Upper lobe of left lung (tissue), 6 donors: Measurements from ENCODE around the gene SNRPN. TPM values are rescaled to one million over a fixed set of nuclear protein-coding genes. Genes with fewer than 3 reads are reported as not detected.

Source experiments
- ATAC-seq, 2 donors: fragments of 200-7000 bp; cut with Tn5 transposase; one replicate each; pipeline ENCODE4 v1.9.1; 2022; ENCODE audit warnings: mild to moderate bottlenecking in 2 of 2, moderate library complexity in 2 of 2; ENCODE audit not compliant: low FRiP score in 2 of 2
- DNase-seq, 2 donors: peaks; one replicate each; pipeline ENCODE4 v3.0.0-alpha.2; 2019 to 2020
- H3K27ac ChIP-seq, 4 donors: fragments of 200-600 bp; sonication (generic); one replicate each; pipeline ENCODE4 v1.5.1; 2016 to 2019
- H3K27me3 ChIP-seq, 4 donors: fragments of 200-600 bp; sonication (generic); one replicate each; pipeline ENCODE4 v1.5.1; 2017 to 2019
- H3K36me3 ChIP-seq, 4 donors: fragments of 200-600 bp; sonication (generic); one replicate each; pipeline ENCODE4 v1.5.1; 2016 to 2019
- H3K4me1 ChIP-seq, 4 donors: fragments of 200-600 bp; sonication (generic); one replicate each; pipeline ENCODE4 v1.5.1; 2018 to 2019
- H3K4me3 ChIP-seq, 4 donors: fragments of 200-600 bp; sonication (generic); one replicate each; pipeline ENCODE4 v1.5.1; 2017 to 2019; ENCODE audit warnings: mild to moderate bottlenecking in 2 of 4, moderate library complexity in 1 of 4
- H3K9me3 ChIP-seq, 4 donors: fragments of 200-600 bp; sonication (generic); one replicate each; pipeline ENCODE4 v1.5.1; 2018 to 2019
- EP300 ChIP-seq, 4 donors: sonication (generic); formaldehyde crosslinking; IDR thresholded peaks; one replicate each; pipeline ENCODE4 v1.5.1; 2017; ENCODE audit warnings: antibody characterized with exemption in 4 of 4, control low read depth in 2 of 4
- POLR2A ChIP-seq, 4 donors: fragments of 450-650 bp; IDR thresholded peaks; one replicate each; pipeline ENCODE4 v1.5.1; 2016 to 2017; ENCODE audit warnings: antibody characterized with exemption in 4 of 4, mild to moderate bottlenecking in 2 of 4
- POLR2AphosphoS5 ChIP-seq, 2 donors: sonication (generic); formaldehyde crosslinking; IDR thresholded peaks; one replicate each; pipeline ENCODE4 v1.5.1; 2017; ENCODE audit warnings: antibody characterized with exemption in 2 of 2
- WGBS, 2 donors: methylation state at CpG; one replicate each; pipeline ENCODE4 v1.1.5; 2017 to 2018; 5-methylcytosine and 5-hydroxymethylcytosine counted together
- total RNA-seq, 6 donors: library from RNA; depleted of rRNA in 4 of 6; stranded (reverse); fragments of >200 nt in 4 of 6; gene quantifications; one replicate each; pipeline versions ENCODE4 v1.1.0 to v1.2.1, GENCODE V29; 2016 to 2021
- TF ChIP-seq, protein P1 (sequence below), 6 experiments: fragments of 450-650 bp in 4 of 6; fragments of 200-600 bp in 2 of 6; sonication (generic) in 2 of 6; IDR thresholded peaks; one replicate each; pipeline ENCODE4 v1.5.1; 2016 to 2019; ENCODE audit warnings: antibody characterized with exemption in 6 of 6
- donor health status: DM: no; HTN: no; CAD: no; lungs with moderate emphysema.
- donor health status: DM: no; HTN: yes; CAD: no; lungs with severe emphysema.

Gene SNRPN
- total RNA-seq, 6 donors from 2014 or later: 72.4 to 133 (median 92.4) TPM

DNA sequence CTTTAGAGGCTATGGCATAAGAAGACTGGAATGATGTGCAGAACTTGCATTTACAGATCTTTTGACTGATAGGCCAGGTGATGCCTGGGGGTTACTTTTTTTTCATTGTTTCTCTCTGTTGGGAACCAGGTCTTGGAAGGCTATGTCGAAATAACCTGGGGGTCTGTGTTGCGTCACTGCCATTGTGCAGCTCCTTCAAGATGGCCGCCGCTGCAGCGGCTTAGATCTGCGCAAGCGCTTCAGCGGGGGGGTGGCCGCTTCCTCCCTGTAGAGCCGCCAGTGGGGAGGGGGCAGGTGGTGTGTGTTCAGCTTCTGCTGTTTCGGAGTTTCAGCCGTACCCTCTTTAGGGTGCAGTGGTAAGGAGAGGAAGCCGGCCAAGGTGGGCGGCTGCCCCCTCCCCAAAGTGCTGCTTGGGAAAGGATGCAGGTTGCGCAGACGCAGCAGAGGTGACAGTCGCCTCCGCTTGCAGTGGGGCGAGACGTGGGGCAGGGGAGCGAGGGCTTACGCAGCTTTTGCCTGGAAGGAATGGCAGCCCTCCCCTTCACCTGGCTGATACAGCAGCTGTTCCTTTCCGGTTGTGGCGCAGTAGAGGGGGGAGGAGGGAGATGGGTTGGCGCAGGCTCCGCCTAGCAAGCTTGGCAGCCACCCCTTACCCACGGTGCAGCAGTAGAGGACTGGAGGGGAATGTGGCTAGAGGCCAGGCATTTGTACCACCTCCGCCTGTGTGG is 1.5 kb downstream of the SNRPN start:
- H3K4me1 ChIP-seq: peaks cover 0 to 2% (median 0%) of the 10 kb centered on the region in 4 donors
- no peaks in the 10 kb centered on the region for H3K36me3 ChIP-seq
- peak overlapping the region; percentile 87 to 94 (median 90) for H3K27ac ChIP-seq
- peaks cover 0 to 12% (median 2%) of the 10 kb centered on the region in 4 donors for H3K9me3 ChIP-seq
- WGBS, 2 donors: 30 to 47% methylated on average over 14 to 25 of the region's 28 CpGs
- no peaks in the 10 kb centered on the region for H3K27me3 ChIP-seq
- DNase-seq (peak; percentile 80 to 89), ATAC-seq (peak; percentile 87 to 88)
- peak; percentile 45 to 55 for TF ChIP-seq POLR2AphosphoS5 (IDR thresholded peaks at IDR 0.05)
- peak in 2 of 4 donors; percentile 16 to 48 for TF ChIP-seq POLR2A (IDR thresholded peaks at IDR 0.05)
- TF ChIP-seq EP300 (IDR thresholded peaks at IDR 0.05): no peak
- TF ChIP-seq, protein P1, sequence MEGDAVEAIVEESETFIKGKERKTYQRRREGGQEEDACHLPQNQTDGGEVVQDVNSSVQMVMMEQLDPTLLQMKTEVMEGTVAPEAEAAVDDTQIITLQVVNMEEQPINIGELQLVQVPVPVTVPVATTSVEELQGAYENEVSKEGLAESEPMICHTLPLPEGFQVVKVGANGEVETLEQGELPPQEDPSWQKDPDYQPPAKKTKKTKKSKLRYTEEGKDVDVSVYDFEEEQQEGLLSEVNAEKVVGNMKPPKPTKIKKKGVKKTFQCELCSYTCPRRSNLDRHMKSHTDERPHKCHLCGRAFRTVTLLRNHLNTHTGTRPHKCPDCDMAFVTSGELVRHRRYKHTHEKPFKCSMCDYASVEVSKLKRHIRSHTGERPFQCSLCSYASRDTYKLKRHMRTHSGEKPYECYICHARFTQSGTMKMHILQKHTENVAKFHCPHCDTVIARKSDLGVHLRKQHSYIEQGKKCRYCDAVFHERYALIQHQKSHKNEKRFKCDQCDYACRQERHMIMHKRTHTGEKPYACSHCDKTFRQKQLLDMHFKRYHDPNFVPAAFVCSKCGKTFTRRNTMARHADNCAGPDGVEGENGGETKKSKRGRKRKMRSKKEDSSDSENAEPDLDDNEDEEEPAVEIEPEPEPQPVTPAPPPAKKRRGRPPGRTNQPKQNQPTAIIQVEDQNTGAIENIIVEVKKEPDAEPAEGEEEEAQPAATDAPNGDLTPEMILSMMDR (IDR thresholded peaks at IDR 0.05): no peak
- H3K4me3 ChIP-seq: peak overlapping the region; percentile 60 to 78 (median 64)

DNA sequence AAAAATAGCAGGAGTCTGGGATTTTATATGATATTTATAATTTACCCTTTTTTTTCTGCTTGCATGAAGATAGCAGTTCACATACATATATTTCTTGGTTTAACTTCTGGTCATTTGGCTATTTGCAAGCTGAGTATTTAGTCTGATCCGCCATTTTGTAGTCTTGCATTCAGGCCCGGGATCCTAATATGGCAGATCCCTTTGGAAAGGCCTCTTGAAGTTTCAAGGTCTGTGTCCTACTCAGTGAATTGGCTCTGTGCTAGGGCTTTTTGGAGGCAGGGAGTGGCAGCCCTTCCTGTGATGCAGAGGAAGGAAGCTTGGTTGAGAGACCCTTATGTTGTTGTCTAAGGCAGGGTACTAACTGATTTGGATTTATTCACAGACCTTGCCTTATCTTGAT is 2.9 kb downstream of the SNRPN start:
- Histone ChIP-seq H3K27ac (peak overlapping the region in 1 of 4 donors; percentile 27), H3K4me3 (no peak overlapping the region), H3K4me1 (peaks cover 0 to 2% (median 0%) of the 10 kb centered on the region in 4 donors), H3K27me3 (no peaks in the 10 kb centered on the region), H3K9me3 (peaks cover 0 to 12% (median 2%) of the 10 kb centered on the region in 4 donors), H3K36me3 (peaks cover 0 to 8% (median 0%) of the 10 kb centered on the region in 4 donors)
- 66 to 67% methylated on average over 2 of the region's 2 CpGs for WGBS, 2 donors
- DNase-seq (no peak), ATAC-seq (no peak)
- TF ChIP-seq POLR2AphosphoS5 (IDR thresholded peaks at IDR 0.05): no peak

DNA sequence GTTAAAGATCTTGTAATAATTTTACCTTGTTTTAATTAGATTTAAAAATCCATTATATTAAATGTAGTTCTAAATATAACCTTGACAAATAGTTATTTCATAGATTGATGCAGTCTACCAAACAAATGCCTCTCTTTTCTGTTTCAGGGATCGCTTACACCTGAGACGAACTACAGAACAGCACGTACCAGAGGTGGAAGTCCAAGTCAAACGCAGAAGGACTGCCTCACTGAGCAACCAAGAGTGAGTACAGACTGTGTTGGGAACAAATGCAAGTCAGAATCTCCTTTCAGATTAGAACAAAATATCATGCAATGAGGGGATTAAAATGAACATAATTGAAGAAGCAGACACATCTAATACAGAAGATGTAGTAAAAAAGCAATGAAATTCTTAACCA is 7.2 kb downstream of the SNRPN start:
- H3K36me3 ChIP-seq: peaks cover 8 to 47% (median 25%) of the 10 kb centered on the region in 4 donors
- no peak overlapping the region for H3K27ac ChIP-seq
- no peaks in the 10 kb centered on the region for H3K27me3 ChIP-seq
- H3K9me3 ChIP-seq: peaks cover 0 to 27% (median 18%) of the 10 kb centered on the region in 4 donors
- peaks cover 0 to 2% (median 0%) of the 10 kb centered on the region in 4 donors for H3K4me1 ChIP-seq
- 86 to 92% methylated on average over 4 of the region's 4 CpGs for WGBS, 2 donors
- TF ChIP-seq, protein P1 (IDR thresholded peaks at IDR 0.05): no peak
- TF ChIP-seq POLR2A (IDR thresholded peaks at IDR 0.05): no peak
- no peak for TF ChIP-seq POLR2AphosphoS5 (IDR thresholded peaks at IDR 0.05)
- no peak for TF ChIP-seq EP300 (IDR thresholded peaks at IDR 0.05)
- no peak for DNase-seq
- ATAC-seq: no peak
- no peak overlapping the region for H3K4me3 ChIP-seq

DNA sequence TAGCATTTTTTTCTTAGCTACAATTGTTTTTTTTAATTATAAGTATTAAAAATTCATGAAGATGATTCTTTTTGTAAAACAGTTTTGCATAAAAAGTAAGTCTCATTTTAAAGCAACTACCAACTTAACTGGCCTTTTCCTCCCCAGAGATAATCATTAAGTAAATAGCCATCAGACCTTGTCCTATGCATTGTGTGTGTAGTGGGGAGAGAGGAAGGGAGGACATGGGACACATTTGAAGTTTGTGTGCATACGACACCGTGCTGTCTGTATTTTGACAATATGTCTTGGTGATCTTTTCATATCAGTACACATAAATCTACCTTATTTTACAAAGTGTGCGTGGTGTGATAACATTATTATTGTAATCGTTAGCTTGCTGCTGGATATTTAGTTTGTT is 8.1 kb downstream of the SNRPN start:
- Histone ChIP-seq H3K9me3 (peaks cover 0 to 33% (median 22%) of the 10 kb centered on the region in 4 donors), H3K4me3 (no peak overlapping the region), H3K27ac (no peak overlapping the region), H3K36me3 (peaks cover 8 to 56% (median 32%) of the 10 kb centered on the region in 4 donors), H3K27me3 (no peaks in the 10 kb centered on the region), H3K4me1 (no peaks in the 10 kb centered on the region)
- TF ChIP-seq POLR2AphosphoS5 (IDR thresholded peaks at IDR 0.05) (no peak), POLR2A (IDR thresholded peaks at IDR 0.05) (no peak), EP300 (IDR thresholded peaks at IDR 0.05) (no peak)
- TF ChIP-seq, protein P1 (IDR thresholded peaks at IDR 0.05): no peak
- no peak for ATAC-seq
- 89 to 95% methylated on average over 4 of the region's 4 CpGs for WGBS, 2 donors
- no peak for DNase-seq

DNA sequence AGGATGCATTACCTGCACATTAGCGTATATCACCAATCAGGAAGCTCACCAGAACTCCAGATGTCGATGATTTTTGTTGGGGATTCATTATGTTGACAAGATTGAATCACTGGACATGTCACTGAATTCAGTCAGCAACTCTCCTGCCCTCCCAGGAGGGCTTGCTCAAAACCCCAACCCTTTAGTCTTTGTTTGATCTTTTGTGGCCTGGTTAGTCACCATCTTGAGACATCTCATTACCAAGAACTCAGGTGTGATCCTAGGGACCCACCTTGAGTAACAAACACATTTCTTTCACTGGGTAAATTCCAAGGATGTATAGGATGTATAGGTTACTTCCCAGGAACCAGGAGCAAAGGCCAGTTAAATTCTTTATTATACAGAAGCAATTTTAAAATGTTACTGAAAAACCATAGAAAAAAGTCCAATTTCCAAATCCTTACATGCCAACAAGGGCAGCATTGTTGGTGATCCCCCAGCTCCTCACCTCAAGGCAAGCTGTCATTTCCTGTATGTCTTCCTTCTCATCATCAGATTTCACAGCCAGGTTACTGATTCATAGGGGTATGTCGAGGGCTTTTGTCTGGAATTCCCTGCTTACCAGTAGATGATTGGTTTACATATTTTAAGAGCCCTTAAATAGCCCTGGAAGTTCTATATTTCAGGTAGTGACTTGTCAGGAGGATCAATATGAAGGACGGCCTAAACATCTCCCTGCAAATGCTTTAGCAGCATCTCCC is 11.7 kb downstream of the SNRPN start:
- ATAC-seq: no peak
- DNase-seq: no peak
- no peak overlapping the region for H3K27ac ChIP-seq
- H3K4me3 ChIP-seq: no peak overlapping the region
- H3K4me1 ChIP-seq: no peaks in the 10 kb centered on the region
- WGBS, 2 donors: 71 to 81% methylated on average over 4 of the region's 4 CpGs
- peaks cover 8 to 91% (median 46%) of the 10 kb centered on the region in 4 donors for H3K36me3 ChIP-seq
- no peaks in the 10 kb centered on the region for H3K27me3 ChIP-seq
- TF ChIP-seq POLR2A (IDR thresholded peaks at IDR 0.05) (no peak), EP300 (IDR thresholded peaks at IDR 0.05) (no peak), POLR2AphosphoS5 (IDR thresholded peaks at IDR 0.05) (no peak)
- TF ChIP-seq, protein P1 (IDR thresholded peaks at IDR 0.05): no peak
- H3K9me3 ChIP-seq: peaks cover 0 to 34% (median 26%) of the 10 kb centered on the region in 4 donors
